Right lobe of liver (tissue), 6 donors: ENCODE results near the gene TOB1. TPM values are rescaled to one million over a fixed set of nuclear protein-coding genes. Genes with fewer than 3 reads are reported as not detected.

ENCODE experiments used
- ATAC-seq, 4 donors: fragments of 200-7000 bp; cut with Tn5 transposase; one replicate each; pipeline ENCODE4 v1.9.1; 2020; ENCODE audit warnings: mild to moderate bottlenecking in 4 of 4, moderate library complexity in 4 of 4
- DNase-seq, 3 donors: peaks; one replicate each; pipeline ENCODE4 v3.0.0-alpha.2; 2020
- H3K27ac ChIP-seq, 3 donors: fragments of 200-600 bp; one replicate each; pipeline ENCODE4 v1.8.0; 2022
- H3K27me3 ChIP-seq, 2 donors: fragments of 200-600 bp; one replicate each; pipeline ENCODE4 v1.8.0; 2022
- H3K36me3 ChIP-seq, 4 donors: fragments of 200-600 bp; sonication (generic) in 1 of 4; one replicate each; pipeline versions ENCODE4 v1.5.1 to v1.8.0; 2017 to 2022; ENCODE audit warnings: control low read depth in 1 of 4
- H3K4me1 ChIP-seq, 4 donors: fragments of 200-600 bp; sonication (generic) in 1 of 4; one replicate each; pipeline versions ENCODE4 v1.5.1 to v1.8.0; 2017 to 2022; ENCODE audit warnings: control low read depth in 1 of 4
- H3K4me3 ChIP-seq, 3 donors: fragments of 200-600 bp; one replicate each; pipeline ENCODE4 v1.8.0; 2022
- H3K9me3 ChIP-seq, 4 donors: fragments of 200-600 bp; sonication (generic) in 1 of 4; one replicate each; pipeline versions ENCODE4 v1.5.1 to v1.8.0; 2017 to 2022; ENCODE audit warnings: control low read depth in 1 of 4
- CTCF ChIP-seq, 4 donors: fragments of 200-600 bp in 3 of 4; fragments of 450-650 bp in 1 of 4; IDR thresholded peaks; one replicate each; pipeline versions ENCODE4 v1.5.1 to v1.8.0; 2016 to 2022; ENCODE audit warnings: antibody characterized with exemption in 4 of 4, mild to moderate bottlenecking in 2 of 4
- POLR2A ChIP-seq: fragments of 450-650 bp; IDR thresholded peaks from one replicate; pipeline ENCODE4 v1.6.1; 2017; ENCODE audit warnings: antibody characterized with exemption, mild to moderate bottlenecking
- WGBS: methylation state at CpG from one replicate; pipeline ENCODE4 v1.1.6; 2018; ENCODE audit warnings: low coverage, low lambda C conversion rate; ENCODE audit not compliant: insufficient coverage; ENCODE audit errors: missing lambda C conversion rate; 5-methylcytosine and 5-hydroxymethylcytosine counted together
- intact Hi-C, 2 donors: fragments of 100-400 bp; cut with DNase I; formaldehyde crosslinking; loops; one replicate each; pipeline versions ENCODE4 v1.11.2 to v1.14.1; 2022
- total RNA-seq, 6 experiments: library from RNA; depleted of rRNA in 2 of 6; stranded (reverse); fragments of >200 nt in 2 of 6; fragmentation: NEBNext Ultra II Directional in 3 of 6; extraction: Animal tissue kit (Norgen Biotek cat#: 25700) in 3 of 6; gene quantifications; one replicate each; pipeline versions ENCODE4 v1.1.0 to v1.2.4, GENCODE V29; 2016 to 2023
- donor health status: DM: no; HTN: yes; CAD: no.
- donor health status: DM: no; HTN: no; CAD: no.
- donor health status: DM: no; HTN: no; CAD: no.
- donor health status: DM: no; HTN: yes; CAD: no.
- donor health status: DM: no; HTN: yes; CAD: no.

TOB1 gene
- total RNA-seq, 6 experiments from 2014 or later = 36.2 to 222 (median 82.1) TPM

GRCh38 chr17:50903604-50904517 lies 37.7 kb upstream of the TOB1 start:
- peak overlapping the region in 1 of 3 donors; percentile 33 for H3K4me3 ChIP-seq
- no peaks in the 10 kb centered on the region for H3K27me3 ChIP-seq

GRCh38 chr17:50902372-50903353 lies 36.5 kb upstream of the TOB1 start:
- Histone ChIP-seq H3K4me1 (peaks cover 0 to 51% (median 21%) of the 10 kb centered on the region in 4 donors), H3K9me3 (no peaks in the 10 kb centered on the region), H3K36me3 (no peaks in the 10 kb centered on the region), H3K4me3 (no peak overlapping the region), H3K27me3 (no peaks in the 10 kb centered on the region), H3K27ac (peak overlapping the region in 1 of 3 donors; percentile 99)
- WGBS = 85% methylated on average over 7 of the region's 9 CpGs
- TF ChIP-seq CTCF (IDR thresholded peaks at IDR 0.05) = no peak
- no peak for TF ChIP-seq POLR2A
- ATAC-seq (no peak), DNase-seq (no peak)
- intact Hi-C loops = no loop called here

More at GRCh38 chr17:50903604-50904517, 37.7 kb upstream of the TOB1 start:
- Histone ChIP-seq H3K36me3 (no peaks in the 10 kb centered on the region), H3K27ac (peak overlapping the region; percentile 85 to 100 (median 99)), H3K4me1 (peaks cover 0 to 61% (median 27%) of the 10 kb centered on the region in 4 donors), H3K9me3 (no peaks in the 10 kb centered on the region)
- no peak for DNase-seq
- intact Hi-C loops = no loop called here
- ATAC-seq = no peak
- no peak for TF ChIP-seq CTCF (IDR thresholded peaks at IDR 0.05)
- no peak for TF ChIP-seq POLR2A
- WGBS = 52% methylated on average over 10 of the region's 10 CpGs

GRCh38 chr17:50900383-50900892 lies 34.3 kb upstream of the TOB1 start:
- TF ChIP-seq POLR2A (no peak), CTCF (IDR thresholded peaks at IDR 0.05) (no peak)
- Histone ChIP-seq H3K27me3 (no peaks in the 10 kb centered on the region), H3K4me1 (peaks cover 0 to 29% (median 11%) of the 10 kb centered on the region in 4 donors), H3K9me3 (no peaks in the 10 kb centered on the region), H3K36me3 (no peaks in the 10 kb centered on the region), H3K27ac (no peak overlapping the region), H3K4me3 (no peak overlapping the region)
- 86% methylated on average over 4 of the region's 7 CpGs for WGBS
- no peak for DNase-seq
- no peak for ATAC-seq
- intact Hi-C loops = no loop called here

- Histone ChIP-seq H3K36me3 (no peaks in the 10 kb centered on the region), H3K27me3 (no peaks in the 10 kb centered on the region), H3K4me1 (peaks cover 0 to 24% (median 8%) of the 10 kb centered on the region in 4 donors), H3K27ac (no peak overlapping the region), H3K9me3 (no peaks in the 10 kb centered on the region), H3K4me3 (no peak overlapping the region)
- intact Hi-C loops = no loop called here
- DNase-seq (no peak), ATAC-seq (no peak)
- TF ChIP-seq POLR2A = no peak
- no peak for TF ChIP-seq CTCF (IDR thresholded peaks at IDR 0.05)
- WGBS = 79% methylated on average over 13 of the region's 17 CpGs
Observed at GRCh38 chr17:50899559-50900319, 33.6 kb upstream of the TOB1 start.
